ENCODE data around the gene OCA2.
A peak's percentile ranks its signal among the peaks of the same experiment; 100 is the strongest.

Gene OCA2

DNA sequence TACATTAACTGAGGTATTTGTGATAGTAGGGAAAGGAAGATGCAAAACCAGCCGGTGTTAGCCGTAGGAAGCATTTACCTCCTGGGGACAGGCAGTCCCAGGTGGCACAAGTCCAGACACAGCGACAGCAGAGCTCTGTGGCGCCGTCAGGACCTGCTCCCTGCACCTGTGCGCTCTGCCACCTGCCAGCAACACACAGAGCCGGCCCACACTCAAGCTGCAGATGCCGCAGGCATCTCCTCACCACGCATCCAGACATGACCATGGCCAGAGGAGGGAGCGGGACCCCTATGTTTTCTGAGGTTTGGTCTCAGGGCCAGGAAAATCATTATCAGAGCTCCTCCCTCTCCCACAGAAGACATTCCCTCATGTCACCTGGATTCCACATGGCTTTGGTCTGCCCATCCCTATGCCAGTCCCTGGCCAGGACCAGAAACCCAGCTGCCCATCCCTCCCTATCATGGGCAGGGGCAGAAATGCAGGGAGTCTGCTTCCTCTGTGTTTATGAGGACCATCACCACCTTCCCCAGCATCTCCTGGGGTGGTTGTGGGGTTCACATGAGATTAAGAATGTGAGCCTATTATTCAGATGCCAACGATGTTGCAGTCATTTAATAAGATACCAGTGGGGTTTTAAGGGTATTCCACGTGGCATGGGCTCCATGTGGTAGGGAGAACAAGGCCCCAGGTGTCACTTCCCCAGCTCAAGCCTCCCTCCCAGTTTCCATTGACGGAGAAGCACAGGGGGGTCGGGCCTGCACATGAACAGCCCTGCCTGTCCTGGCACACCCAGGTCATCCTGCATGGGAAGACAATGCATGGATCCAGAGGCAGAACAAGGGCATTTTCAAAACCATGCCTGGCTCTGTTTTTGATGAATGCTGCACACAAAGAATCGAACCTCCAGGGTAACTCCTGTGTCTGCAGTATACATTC lies 251.1 kb downstream of the OCA2 start:
- DNase-seq (ENCODE audit: low spot score), result peak; percentile 10

DNA sequence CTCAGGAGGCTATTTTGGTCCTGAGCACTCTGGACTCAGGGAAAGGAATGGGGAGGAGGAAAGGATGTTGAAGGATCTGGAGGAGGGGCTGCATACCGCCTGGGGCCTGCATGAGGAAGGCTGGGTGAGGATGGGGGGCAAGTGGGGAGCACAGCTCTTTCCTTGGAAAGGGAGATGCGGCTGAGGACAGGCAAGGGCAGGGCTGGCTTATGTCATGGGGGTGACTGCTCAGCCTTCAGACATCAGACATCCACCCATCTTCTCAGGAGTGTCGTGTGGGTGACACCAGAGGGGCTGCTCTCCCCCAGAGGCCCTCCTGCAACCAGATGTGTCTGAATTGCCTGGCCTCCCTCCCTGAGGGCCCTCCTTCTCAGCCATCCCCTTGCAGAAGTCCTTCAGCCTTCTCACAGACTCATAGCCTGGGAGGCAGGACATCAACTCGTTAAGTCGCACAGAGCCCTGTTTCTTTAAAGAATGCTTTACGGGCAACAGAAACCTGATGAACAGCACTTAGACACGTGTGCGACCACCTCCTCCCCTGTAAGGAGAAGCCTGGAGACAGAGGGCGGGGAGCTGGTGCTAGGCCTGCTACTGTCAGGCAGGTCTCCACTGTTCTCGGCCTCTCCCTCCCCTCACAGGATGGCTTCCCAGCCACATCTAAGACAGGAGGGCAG lies 252.3 kb downstream of the OCA2 start:
- peak; percentile 6 for DNase-seq (ENCODE audit: low spot score)

DNA sequence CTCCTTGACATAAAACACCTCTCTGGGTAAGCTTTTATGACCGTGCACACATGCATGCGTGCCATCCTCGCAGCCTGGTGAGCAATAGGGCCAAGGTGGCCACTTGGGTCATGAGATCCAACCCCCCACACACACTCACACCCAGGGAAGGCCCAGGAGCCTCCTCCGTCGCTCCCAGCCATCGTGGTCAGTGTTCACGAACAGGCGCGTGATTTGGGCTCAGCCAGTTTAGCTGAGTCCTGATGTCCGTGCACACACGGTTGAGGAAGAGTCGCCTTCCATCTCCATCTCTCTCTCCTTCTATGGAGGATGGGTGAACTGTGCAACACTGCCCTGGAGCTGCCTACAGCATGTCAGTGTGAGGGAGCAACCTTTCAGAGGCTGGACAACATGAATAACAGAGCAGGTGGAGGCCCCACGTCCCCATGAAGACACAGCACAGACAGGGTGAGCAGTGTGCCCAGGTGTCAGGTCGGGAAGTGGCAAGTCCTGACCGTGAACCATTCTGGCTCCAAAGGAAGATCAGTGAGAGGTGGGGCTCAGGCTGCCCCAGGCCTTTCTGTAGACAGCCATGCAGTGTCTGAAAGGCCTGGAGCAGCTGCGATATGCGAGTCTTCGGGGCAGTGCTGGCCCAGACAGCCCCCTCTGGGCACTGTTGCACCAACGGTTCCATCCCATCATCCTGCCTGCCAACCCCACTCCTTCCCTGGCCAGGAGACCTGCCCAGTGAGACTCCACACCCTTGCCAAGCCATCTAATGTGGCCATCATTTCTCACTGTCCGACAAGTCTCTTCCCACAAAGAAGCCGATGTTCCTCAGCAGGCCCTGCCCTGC lies 253.4 kb downstream of the OCA2 start:
- peak; percentile 5 for DNase-seq (ENCODE audit: low spot score)

DNA sequence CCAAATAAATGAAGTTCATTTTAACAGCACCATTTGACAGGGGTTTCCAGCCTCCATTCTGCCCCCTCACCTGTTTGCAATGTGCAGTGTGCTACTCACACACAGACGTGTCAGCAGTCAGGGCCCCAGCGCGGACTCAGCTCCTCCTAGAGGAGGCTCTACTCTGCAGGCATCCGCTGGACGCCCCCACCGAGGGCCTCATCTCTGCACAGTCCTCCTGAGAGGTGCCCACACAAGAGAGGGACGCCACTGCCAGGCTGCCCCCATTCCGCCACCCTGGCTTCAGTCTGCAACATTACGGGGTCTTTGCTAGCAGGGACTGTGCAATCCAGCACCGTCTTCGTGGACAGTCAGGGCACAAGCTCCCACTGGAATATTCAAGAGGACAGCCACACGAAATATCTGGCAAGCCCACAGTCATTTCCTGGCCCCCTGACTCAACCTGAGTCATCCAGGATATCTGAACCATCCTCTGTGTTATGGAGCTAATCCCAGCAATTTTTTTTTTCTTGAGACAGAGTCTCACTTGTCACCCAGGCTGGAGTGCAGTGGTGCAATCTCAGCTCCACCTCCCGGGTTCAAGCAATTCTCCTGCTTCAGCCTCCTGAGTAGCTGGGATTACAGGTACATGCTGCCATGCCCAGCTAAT lies 255.0 kb downstream of the OCA2 start:
- DNase-seq (ENCODE audit: low spot score), result no peak

DNA sequence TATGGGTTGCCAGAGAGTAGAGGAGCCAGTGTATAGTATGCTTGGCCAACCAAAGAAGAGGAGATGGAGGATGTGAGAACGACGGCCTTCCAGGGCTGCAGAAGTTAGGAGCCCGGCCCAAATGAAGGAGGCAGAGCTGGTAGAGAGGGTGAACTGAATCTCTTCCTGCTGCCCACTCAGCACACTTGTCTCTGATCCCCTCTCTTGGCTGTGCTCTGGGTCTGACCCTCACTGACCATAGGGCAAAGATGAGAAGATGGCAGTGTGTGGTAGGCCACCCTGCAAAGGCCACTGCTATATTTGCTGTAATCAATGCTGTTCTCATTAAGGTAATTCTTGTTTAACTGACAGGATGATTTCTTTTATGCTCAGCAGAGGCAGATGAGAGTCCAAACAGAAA lies 256.0 kb downstream of the OCA2 start:
- DNase-seq (ENCODE audit: low spot score), result no peak

DNA sequence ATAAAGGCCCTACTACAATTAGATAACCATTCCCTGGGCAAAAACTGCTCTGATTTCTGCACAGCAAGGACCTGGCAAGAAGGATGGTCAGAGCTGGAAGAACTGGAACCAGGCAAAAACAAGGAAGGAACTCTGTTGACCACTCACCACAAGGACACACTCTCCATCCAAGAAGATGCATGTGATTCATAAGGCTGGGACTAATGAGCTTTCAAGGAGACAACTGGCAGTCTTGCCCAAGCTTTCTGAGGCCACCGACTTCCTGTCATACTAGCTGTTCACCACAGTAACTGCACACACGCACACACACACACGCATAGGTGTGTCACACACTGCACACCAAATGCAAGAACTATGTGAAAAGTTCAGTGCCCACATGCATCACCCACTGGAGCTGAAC lies 256.6 kb downstream of the OCA2 start:
- DNase-seq (ENCODE audit: low spot score), result no peak

DNA sequence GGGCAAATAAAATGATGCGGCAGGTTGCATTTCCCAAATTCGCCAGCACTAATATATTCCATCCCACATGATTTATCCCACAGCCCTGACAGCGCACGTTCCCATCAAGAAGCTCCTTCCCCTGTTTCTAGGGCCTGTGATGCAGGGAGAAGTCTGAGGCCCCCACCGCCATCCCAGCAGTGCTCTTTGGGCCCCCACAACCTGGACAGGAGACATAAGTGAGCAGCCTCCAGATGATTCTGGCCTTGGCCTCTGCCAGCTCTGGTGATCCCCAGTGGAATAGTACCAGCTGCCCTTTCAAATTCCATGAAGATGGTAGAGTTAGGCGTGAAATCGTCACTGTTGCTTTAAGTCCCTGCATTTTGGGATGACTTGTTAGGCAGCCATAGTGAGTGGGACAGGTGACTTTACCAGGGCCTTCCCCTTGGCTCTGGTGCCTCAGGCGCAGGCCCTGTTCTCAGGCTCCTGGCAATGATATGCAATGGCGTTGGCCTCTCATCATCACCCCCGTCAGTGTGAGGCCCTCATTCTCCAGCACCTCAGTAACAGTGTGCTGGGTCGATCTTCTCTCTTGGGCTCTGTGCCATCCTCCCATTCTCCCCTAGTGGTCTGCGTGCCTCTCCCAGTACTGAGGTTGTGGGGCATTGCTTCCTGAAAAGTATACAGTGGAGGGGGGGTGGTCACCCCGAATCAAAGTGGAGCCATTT lies 263.7 kb downstream of the OCA2 start:
- no peak for DNase-seq (ENCODE audit: low spot score)

DNA sequence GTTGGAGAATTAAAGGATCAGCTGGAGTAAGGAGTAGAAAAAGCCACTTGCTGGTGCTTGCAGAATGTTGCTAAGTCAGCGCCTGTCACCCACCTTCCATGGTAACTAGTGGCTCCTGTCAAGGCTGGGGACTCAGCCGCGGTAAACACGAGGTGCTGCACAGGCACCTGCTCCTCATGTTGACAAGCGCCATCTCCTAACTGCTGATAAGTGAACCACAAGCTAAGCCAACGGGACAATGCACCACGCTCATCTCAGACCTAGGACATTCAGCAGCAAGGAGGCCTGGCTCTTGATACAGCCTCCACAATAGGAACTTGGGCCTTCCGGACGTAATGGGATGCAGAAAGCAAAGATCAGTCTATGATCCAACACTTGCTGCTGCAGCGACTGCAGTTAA lies 264.4 kb downstream of the OCA2 start:
- DNase-seq (ENCODE audit: low spot score), result no peak

DNA sequence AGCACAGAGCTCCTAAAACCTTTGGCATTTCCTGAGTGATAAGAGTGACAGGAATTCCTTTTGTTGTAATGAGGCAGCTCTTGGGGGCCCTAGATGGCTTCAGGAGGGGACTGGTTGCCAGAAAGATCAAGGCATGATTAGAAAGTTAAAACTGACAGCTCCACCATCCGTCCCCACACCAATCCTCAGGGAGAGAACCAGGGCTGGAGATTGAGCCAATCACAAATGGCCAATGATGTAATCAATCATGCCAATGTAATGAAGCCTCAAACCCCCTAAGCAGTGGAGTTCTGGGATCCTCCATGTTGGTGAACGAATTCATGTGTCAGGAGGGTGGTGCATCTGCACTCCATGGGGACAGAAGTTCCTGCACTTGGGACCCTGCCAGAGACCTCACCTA lies 265.1 kb downstream of the OCA2 start:
- no peak for DNase-seq (ENCODE audit: low spot score)

DNA sequence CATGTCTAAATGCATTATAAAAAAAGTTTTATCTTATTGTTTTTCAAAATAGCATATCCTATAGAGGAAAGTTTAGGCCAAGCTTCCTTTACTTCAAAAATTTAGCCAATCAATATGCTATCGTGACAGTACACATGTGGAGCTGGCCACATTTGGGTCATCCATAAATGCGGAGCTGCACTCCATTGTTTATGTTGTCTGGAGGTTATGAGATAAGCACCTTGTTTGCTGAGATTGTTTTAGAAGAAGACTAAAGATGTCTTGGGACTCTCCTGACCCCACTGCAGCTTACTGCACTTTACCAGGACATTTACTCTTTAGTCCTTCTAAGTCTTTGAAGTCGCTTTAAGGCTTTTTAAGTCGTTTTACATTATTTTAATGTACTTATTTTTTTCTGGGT lies 265.9 kb downstream of the OCA2 start:
- DNase-seq (ENCODE audit: low spot score), result no peak

DNA sequence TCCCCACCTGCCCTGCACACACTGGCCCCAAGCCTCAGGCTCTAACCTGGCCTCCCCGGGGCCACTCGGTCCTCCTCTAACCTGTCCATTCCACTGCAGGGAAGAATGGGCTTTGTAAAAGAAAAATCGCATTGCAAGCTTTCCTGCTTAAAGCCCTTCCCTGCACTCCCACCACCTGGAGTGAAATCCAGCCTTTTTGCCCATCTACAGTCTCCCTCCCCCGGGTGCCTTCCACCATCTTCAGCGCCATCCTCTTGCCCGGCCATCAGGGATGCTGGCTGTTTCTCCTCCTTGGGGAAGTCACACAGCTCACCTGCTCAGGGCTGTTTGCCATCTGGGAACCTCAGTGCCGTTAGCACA lies 266.9 kb downstream of the OCA2 start:
- DNase-seq (ENCODE audit: low spot score), result no peak

DNA sequence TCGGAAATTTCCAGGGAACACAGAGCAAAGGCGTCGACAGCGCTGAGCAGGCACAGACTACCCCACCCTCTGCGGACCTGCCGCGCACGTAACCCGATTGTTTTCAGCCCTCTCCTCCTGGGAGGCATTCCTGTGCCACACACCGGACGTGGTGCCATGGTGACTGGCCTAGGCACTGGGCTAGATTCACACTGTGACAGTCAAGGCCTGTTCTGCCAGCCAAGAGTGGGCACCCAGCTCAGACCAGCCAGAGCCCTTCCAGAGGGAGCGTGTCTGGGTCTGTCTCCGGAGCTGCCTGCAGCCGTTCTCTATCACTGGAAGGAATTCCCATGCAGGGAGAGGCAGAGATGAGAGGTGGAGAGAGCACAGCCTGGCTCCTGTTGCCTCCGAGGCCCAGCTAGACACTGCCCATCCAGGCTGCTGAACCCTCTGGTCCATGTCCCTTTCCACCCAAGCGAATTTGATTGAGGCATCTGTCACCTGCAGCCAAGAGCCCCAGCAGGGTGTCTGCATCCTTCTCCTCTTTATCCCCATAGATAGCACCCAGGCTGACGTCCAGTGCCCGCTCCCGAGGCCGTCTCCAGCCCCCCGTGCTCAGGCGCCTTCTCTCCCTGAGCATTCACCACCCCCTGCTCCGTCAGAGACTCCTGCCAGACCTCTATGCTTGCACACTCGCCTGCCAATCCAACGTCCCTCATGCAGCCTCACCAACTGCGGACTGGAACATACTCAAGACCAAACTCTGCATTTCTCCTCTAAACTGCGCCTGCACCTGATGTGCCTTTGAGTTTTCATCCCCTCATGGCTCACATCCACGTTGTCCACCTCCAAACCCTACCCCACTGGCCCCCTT lies 267.5 kb downstream of the OCA2 start:
- no peak for DNase-seq (ENCODE audit: low spot score)

DNA sequence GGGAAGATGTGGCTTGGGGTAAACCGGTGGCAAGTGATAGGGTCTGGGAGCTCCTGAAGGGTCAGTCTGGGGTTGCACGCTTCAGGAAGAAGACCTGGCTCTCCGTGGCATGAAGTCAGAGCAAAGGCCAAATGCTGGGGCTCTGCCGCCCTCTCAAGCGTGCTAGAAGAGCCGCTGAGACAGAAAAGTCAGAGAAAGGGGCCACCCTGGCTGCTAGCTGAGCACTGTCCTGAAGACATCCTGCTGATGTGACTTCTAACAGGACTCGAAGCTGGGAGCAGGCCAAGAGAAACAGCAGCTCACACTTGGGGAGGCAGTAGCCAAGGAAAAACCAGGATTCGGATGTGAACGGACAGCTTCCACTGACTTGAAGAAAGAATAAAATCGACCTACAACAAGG lies 270.4 kb downstream of the OCA2 start:
- DNase-seq (ENCODE audit: low spot score), result no peak

DNA sequence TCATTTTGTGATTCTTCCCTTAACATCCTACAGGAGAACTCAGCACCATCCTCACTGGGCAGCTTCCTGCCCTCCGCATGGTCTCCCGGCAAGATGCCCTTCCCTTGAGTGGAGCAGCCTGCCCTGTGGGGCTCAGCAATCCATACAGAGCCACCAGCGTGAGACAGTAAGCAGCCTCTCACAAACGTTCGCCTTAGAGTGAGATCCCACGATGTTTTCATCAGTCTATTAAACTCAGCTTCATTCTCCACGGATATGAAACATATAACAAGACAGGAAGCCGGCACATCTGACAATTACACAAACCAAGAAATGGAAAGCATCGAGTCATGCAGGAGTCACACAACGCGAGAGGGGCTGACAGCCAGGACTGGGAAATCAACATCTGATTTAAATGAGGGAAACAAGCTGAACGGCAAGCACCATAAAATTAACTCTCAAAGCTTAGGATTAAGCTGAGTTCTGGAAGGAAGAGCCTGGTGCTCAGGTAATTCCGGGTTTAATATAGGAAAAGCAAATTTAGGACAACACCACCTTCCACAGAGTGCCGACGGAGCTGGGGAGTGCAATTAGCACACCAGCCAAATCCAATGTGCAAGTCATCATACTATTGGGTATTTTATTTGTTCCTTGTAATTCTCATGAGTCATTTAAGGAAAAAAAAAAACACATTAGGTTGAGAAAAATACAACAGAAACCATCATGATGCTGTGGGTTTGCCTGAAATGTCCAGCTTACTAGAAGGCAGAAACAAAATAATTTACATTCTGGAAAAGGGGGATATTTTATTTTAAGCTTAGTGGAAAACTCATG lies 272.0 kb downstream of the OCA2 start:
- no peak for DNase-seq (ENCODE audit: low spot score)

DNA sequence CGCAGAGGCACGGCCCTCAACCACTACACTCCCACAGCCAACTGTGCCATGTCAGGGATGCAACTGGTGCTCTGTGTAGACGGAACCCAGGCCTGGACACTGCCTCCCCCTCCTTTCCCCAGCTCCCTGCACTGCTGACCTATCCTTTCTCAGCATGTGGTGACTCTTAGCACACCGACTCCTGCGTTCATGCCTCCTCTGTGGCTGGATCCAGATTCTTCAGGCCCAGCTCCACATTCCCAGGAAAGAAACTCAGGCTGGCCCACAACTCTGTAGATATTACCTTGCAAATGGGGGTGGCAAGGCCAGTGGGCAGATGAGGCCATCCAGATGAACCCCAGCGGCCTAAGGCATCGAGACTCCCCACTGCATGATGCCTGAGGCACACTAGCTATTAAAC lies 272.7 kb downstream of the OCA2 start:
- DNase-seq (ENCODE audit: low spot score), result no peak

DNA sequence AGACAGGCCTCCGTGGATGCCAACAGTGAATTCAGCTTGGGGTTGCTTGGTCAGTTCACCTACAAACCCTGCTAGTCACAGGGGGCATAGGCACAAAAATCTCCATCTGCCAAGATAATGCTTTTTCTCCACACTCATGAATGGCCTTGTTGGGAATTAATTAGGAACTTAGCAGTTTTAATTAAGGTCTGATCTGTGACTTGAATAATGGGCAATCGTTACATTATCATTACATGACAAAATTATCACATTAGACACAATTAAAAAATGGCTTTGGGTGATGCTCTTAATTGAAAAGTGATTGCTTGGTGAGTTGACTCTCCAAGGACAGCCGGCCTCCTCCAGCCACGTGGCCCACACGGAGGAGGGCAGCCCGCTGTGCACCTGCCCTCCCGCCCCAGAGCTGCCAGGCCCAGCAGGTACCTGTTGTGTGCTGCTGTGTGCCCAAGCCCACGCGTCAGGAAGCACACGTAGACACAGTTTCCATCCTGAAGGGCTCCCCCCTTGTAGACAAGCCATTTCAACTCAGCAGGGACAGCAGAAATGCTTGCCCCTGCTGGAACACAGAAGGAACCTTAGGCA lies 274.2 kb downstream of the OCA2 start:
- DNase-seq (ENCODE audit: low spot score), result no peak

DNA sequence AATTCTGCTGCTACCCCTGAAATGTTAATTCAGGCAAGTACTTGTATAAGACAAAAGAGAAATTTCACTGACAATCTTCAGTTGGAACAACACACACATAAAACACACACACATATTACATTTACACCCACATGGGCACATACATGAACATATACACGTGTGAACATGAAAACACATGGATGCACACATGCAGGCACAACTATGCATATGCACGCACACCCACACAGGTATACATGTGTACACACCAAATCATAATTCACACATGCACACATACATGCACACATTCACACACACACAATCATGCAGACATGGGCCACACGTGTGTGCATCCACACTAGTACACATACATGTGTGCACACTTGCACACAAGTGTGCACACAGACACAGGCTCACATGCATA lies 277.8 kb downstream of the OCA2 start:
- DNase-seq (ENCODE audit: low spot score), result no peak

DNA sequence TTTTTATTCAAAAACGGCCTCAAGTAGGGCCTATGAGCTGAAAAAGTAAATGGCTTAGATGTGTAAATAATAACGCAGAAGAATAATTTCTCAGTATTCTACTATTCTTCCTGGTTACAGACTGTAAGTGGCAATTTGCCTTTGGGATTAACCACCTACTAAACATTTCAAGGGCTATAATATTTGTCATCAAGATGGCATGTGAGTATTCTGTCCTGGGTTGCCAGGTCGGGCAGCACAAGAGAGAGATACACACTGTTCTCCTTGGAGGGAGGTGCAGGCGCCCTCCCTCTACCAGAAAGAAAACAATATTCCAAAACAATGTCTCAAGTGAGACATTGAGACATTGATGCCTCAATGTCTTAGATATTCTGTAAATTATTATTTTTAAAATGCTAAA lies 278.4 kb downstream of the OCA2 start:
- DNase-seq (ENCODE audit: low spot score), result no peak

DNA sequence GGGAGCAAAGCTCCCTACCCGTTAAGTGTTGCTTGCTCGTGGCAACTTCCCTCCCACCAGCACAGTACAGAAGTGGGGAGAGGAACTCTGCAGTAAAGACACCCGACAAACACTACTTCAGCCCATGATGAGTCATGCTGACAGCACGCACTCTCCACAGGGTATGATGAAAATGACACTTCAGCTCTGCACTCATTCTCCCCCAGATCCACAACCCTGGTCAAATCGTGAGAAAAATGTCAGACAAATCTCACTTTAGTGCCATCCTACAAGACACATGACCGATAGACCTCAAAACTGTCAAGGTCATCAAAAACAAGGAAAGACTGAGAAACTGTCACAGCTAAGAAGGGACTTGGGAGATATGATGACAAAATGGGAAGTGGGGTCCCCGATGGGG lies 278.9 kb downstream of the OCA2 start:
- DNase-seq (ENCODE audit: low spot score), result no peak
